GM21528 (cell line): Measurements from ENCODE around the gene CNTRL.
A peak's percentile ranks its signal among the peaks of the same experiment; 100 is the strongest.
"Not testable (repeated sequence)": the region's sequence is repeated elsewhere in the genome, so short reads cannot be mapped to it uniquely, and the experiment has no call there.

ENCODE experiments used
- ATAC-seq: cut with Tn5 transposase; IDR thresholded peaks from one replicate; pipeline ENCODE4 v1.9.1; 2021; ENCODE audit warnings: mild to moderate bottlenecking, moderate library complexity; ENCODE audit not compliant: unreplicated experiment, low FRiP score

Gene CNTRL

DNA sequence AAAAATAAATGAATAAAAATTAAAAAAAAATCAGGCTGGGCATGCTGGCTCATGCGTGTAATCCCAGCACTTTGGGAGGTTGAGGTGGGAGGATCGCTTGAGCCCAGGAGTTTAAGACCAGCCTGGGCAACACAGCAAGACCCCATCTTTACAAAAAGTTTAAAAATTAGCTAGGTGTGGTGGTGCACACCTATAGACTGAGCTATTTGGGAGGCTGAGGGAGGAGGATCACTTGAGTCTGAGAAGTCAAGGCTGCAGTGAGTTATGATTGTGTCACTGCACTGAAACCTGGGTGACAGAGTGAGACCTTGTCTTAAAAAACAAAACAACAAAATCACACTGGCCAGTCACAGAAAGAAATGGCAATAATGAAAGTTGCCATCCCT lies 3.4 kb upstream of the CNTRL start:
- ATAC-seq, result peak; percentile 6

DNA sequence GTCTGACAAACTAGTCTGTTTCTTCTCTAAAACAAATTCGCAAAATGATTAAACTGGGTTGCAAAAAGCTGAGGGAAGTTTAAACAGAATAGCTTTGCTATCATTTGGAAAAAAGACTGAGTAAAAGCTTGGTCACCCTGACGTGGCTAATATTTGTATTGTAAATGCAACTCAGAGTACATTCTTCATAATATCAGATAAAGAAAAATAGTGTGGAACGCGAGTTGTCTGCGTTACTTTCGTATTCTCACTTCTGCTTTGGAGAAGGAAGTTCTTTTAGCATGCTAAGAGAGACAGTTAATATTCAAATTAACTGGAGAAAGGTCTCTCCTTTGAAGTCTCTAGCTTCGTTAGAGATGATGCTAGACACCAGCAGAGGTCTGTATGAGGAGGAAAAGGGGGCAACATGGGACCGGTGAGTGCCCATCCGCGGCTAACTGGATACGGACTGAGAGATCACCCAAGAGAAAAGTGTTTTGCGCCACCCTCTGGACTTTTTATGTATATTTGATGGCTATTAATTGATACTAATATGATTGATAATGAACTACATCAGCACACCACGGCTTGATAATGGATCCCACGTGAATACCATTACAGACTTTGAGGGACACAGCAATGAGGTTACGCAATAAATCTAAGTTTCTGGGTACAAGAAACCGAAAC lies 2.9 kb upstream of the CNTRL start:
- ATAC-seq, result peak; percentile 43

DNA sequence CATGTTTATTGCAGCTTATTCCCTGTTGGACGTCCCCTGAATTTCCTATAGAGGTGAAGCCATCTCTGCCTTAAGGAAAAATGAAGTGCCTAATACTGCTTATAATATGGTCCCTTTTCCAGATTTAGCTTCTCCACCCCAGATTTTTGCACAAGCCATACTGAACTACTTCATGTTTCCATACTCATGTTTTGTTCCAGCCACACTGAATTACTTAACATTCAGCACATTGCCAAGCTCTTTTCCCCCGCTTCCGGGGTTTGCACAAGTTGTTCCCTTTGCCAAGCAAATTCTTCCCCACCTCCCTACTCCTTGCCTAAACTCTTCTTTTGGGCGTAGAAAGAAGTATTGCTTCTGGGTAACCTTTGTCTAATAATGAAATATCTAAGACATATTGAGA lies 1.7 kb upstream of the CNTRL start:
- ATAC-seq, result no peak

DNA sequence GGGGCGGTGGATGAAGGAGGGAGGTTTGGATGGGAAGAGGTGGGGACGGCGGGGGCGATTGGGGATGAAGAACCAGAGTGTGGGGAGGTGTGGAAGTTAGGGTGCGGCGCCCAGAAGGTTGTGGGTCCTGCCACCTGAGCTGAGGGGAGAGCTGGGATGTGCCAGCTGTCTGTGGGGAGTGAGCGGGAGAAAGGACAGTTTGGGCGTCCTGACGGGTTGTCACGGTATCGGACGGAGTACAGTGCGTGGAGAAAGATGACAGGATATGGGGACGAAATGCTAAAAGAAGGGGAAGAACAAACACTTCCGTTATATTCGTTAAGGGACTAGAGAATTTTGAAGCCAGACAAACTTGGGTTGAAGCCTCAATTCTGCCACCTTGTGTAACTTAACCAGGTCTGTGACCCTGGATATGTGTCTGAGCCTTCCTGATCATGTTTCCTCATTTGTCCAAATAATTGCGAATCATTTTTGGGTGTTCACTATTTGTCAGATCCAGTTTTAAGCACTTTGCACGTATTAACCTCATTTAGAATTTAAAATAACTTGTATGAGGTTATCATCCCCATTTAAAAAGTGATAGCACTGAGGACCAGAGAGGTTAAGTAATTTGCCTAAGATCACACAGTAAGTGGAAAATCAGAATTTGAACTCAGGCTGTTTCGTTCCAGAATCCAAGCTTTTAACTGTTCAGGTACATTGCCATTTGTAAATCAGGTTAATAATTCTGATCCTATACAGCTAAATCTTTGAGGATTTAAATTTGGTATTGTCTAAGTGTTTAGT lies 689 bp downstream of the CNTRL start:
- ATAC-seq, result peak; percentile 4

DNA sequence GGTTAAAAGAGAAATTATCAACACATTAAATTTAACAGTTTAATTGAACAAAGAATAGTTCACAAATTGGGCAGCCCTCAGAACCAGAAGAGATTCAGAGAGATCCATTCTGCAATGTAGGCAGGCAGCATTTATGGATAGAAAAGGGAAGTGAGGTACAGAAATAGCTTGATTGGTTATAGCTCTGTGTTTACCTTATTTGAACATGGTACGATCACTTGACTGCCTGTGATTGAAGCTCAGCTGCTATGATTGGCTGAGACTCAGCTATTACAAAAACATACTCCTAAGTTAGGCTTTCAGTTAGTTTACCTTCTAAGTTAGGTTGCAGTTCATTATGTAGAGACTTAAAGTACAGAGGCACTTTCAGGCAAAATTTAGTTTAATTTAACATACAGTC lies 7.3 kb downstream of the CNTRL start:
- ATAC-seq, result no peak

DNA sequence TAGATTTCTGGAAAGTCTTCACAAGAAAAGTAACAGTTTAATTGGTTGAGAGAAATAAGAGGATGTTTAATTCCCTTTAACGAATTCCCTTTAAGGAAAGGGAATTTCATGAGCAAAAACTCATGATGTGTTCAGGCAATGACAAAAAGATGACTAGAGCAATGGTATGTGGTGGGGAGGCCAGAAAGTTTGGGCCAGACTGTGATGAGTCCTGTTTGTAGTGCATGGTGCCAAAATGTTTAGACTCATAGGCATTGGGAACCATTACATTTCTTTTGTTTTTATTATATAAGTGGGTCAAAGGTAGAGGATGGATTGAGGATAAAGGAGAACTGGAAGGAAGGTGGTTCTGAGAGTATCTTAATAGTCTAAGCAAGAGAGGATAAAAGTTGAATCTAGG lies 10.9 kb downstream of the CNTRL start:
- no peak for ATAC-seq

DNA sequence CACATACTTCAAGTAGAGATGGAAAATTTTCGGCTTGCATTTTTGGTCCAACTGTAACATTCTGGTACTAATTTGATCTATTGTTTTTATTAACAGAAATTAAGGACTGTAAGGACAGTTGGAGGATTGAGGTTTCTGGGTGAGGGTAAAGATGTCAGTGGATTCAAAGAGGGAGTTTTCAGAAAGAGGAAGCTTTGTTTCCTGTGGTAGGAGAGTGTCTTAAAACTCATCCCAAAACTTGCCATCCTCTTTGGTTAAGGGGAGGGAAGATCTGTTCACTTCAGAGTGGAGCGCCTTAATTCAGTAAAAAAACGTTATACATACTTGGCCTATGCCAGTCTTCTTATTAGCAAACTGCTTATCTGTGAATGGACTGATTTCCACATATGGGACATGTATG lies 13.8 kb downstream of the CNTRL start:
- no peak for ATAC-seq

DNA sequence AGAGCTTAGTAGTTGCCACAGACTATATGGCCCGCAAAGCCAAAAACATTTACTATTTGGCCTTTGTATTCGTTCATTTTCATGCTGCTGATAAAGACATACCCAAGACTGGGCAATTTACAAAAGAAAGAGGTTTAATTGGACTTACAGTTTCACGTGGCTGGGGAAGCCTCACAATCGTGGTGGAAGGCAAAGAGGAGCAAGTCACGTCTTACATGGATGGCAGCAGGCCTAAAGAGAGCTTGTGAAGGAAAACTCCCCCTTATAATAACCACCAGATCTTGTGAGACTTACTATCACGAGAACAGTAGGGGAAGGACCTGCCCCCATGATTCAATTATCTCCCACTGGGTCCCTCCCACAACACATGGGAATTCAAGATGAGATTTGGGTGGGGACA lies 16.0 kb downstream of the CNTRL start:
- not testable (repeated sequence) for ATAC-seq

DNA sequence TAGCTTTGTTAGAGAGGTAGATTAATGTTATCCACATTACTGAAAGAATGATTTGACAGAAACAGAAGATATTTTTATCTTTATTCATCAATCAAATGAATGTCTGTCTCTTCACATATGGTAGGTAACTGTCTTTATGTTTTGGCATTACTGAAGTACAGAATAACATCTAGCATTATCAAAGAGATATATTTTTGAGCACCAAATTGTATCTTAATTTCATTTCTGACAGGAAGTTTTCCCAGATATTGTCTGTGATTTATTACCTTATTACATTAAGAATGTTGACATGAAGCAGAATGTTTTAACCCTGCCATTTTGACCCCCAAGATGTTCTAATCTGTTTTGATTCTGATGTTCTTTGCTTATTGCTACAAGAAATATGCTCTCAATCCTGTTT lies 20.3 kb downstream of the CNTRL start:
- no peak for ATAC-seq

DNA sequence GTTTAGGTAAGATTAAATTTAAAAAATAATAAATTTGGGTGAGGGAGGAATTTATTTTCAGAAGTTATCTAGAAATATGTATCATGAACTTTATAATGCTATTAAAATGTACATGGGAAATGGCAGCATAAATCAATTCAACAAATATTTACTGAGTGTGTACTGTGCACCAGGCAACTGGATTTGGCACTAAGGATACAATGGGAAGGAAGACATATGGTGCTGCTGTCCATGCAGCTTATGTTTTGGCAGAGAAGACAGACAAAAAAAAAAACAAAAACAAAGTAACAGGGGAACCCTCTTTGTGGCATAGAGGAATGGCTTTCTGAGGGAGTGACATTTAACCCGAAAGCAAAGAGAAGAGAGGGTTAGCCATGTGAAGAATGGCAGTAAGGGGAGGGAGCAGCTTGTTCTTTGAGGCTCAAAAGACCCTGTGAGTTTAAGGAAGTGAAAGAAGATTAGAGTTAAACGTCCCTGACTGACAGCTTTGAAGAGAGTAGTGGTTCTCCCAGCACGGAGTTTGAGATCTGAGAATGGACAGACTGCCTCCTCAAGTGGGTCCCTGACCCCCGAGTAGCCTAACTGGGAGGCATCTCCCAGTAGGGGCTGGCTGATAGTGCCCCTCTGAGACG lies 23.9 kb downstream of the CNTRL start:
- ATAC-seq, result no peak

DNA sequence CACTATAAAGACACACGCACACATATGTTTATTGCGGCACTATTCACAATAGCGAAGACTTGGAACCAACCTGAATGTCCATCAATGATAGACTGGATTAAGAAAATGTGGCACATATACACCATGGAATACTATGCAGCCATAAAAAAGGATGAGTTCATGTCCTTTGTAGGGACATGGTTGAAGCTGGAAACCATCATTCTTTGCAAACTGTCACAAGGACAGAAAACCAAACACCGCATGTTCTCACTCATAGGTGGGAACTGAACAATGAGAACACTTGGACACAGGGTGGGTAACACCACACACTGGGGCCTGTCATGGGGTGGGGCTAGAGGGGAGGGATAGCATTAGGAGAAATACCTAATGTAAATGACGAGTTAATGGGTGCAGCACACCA lies 29.3 kb downstream of the CNTRL start:
- ATAC-seq, result not testable (repeated sequence)

DNA sequence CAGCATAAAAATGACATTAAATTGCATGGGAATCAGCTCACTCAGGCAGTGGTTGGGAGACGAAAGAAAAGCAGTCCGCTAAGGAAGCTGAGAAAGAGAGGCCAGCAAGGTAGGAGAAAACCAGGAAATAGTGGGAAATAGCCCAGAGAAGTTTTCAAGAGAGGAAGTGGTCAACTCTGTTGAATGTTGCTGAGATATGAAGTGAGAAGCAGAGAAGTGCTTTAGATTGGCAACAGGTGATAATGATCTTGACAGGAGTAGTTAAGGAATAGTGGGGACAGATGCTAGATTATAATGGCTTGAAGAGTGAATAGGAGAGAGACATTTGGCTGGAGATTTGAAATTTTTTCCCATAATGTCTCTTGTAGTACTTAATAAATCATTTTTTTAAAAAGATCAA lies 30.8 kb downstream of the CNTRL start:
- no peak for ATAC-seq

DNA sequence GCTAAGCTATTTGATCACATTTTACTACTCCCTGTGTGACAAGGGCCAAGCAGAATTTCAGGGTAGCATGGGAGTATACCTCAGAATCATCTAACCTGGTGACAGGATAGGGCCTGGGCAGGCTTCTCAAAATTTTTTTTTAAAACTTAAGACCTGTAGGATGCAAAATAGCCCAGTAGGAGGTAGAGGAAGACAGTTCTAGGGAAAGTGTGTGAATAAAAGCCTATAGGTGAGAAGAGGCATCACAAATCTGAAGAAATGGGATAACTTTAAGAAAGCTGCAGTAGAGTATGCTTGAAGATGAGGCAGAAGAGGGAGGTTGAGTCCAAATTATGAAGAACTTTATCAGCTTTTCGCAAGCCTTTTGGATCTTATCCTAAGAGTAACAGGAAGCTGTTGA lies 32.3 kb downstream of the CNTRL start:
- ATAC-seq, result no peak

DNA sequence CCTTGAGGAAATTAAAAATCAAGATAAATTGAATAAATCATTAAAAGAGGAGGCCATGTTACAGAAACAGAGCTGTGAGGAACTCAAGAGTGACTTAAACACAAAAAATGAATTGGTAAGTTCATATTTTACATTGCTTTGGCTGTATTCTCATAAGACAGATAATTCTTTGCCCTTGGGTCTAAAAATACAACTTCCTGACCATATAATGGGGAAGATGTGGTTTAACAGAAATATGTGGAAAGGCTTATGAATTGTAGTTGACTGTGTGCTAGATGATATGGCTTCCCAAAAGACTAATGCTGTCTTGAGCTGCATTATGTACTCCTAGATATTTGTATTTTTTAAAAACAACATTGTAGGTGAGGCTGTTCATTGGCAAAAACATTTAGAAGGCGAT lies 33.1 kb downstream of the CNTRL start:
- ATAC-seq, result no peak

DNA sequence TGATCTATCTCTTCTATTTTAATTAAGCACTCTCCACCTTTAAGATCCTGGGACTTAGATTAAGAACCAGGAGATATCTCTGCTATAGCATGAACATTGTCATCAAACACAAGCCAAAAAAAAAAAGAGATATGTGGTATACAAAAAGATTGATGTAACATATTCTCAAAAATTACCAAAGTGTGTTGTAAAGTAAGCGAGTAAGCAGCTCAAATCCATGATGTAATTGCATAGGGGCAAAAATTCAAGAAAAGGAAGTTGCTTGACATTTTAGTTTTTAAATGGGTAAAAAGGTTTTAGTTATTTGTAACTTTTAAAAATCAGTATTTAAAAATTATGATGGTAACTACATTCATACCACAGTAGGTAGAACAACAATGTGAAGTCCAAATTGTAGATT lies 40.7 kb downstream of the CNTRL start:
- no peak for ATAC-seq

DNA sequence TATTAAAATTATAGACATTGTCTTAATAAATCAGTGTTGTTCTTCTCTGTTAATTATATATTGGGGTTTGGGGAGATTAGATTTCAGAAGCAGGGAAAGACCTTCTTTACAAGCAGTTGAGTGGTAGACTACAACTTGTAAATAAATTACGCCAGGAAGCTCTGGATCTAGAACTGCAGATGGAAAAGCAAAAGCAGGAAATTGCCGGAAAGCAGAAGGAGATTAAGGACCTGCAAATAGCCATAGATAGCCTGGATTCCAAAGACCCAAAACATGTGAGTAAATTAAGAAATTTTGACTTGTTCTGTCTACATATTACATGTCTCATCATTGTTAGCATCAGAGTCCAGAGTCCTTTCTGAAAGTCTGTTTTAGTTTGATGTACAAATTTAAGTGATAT lies 43.5 kb downstream of the CNTRL start:
- ATAC-seq, result no peak

DNA sequence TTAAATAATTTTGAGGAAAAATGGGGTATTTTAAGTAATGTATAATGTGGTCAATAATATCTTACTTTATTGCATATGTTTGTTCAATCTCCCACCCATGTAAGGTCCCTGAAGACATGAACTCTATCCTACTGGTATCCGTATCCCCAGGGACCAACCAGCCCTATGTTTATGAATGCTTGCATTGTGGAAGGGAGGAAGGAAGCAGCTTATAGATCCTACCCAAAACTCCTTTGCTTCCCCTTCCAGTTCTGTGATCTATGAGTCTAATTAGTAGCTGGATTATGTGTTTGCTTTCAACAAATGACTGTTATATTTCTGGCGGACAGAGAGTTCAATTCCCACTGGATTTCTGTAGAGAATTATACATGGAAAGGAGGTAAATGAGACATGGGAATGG lies 45.6 kb downstream of the CNTRL start:
- no peak for ATAC-seq

DNA sequence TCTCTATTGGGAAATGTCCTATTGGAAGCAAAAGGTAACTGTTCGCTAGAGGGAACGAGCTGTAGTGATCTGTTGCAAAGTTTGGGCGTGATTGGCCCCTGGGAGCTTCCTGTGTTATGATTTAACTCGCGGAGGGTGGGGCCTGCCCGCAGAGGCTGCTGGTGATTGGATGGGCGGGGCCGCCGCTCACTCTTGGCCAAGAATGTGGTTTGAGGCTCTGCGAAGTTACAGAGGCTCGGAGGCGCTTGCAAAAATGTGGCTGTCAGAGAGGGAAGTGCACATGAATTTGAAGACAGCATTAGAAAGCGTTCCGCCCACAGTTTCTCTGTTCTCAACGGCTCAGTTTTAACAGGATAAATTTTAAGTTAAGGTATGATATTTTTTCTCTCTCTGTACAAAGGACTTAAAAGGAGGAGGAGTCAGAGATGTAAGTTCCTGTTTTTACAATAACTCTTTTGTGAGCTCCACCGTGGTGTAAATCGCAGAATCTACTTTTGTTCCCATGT lies 46.9 kb downstream of the CNTRL start:
- ATAC-seq, result peak; percentile 98

DNA sequence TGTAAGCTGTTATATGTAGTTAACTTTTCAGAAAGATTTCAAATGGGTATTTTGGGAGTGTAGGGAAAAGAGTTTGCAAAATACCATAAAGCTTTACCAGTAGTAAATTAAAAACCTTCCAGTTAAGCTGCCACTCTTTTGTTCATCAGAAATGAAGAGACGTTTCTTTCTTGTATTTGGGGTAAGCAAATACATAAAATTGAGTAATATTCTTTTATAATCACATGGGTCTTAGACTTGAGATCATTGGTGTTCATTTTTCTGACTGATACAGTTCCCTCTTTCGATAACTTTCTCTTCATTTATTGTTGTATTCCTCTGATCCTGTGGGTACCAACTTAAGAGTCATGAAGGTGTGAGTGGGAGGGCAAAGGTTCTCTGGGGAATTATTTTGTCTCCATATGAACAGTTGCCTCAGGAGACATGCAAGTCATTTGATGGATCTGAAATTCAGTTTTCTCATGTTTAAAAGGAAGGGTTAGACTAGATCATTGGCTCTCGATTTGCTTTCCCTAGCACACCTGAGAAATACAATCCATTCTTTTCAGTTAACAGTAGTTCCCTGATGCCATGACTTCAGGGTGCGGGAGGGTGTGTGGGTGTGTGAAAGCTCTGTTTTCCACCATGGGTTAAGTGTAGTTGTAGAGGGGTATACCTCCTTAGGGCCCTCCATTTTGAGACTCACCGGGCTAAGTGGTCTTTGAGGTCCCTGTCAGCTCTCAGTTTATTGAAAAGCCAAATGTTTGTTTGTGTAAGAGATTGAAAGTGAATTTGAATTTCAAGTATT lies 47.7 kb downstream of the CNTRL start:
- ATAC-seq, result no peak

DNA sequence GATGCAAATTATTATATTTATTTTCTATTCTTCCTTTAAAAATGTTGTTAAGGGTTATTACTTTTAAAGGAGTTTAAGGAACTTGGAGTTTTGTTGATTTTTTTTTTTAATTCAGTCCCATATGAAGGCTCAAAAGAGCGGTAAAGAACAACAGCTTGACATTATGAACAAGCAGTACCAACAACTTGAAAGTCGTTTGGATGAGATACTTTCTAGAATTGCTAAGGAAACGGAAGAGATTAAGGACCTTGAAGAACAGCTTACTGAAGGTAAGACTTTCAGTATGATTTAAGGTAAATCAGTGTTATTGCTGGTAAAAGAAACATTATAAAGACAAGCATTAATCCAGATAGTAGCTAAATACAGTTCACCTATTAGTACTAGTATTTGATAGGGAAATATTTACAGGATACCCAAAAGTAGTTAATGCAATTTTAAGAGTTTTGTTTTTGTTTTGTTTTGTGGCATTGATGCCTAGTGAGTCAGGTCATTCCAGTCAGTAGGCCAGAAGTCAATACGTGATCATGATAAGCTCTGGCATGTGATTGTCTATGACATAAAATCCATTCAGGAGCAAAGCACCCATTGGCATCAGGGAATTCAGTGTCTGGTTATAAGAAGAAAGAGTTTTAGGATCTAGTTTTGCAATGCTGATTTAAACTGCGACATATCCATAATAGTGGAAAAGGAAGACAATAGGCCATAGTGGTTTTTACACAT lies 49.2 kb downstream of the CNTRL start:
- ATAC-seq, result no peak
